ENCODE measurements around the gene TMEM62. TPM values are rescaled to one million over a fixed set of nuclear protein-coding genes. Genes with fewer than 3 reads are reported as not detected.
A peak's percentile ranks its signal among the peaks of the same experiment; 100 is the strongest.

The TMEM62 gene
- total and polyA plus RNA-seq, 2 donors (not counting 1 experiment from before 2014, with no cell fraction given) = 18.6 to 65.3 TPM

- H3K4me1 Mint-ChIP-seq = peaks cover 45% of the 10 kb centered on the region
- ChIA-PET CTCF (no interaction called here), POLR2A (no interaction called here)
- H3K9me3 ChIP-seq (ENCODE audit: control extremely low read depth in 1 of 3, control insufficient read depth in 2 of 3, insufficient read depth in 1 of 3, low read length in 2 of 3) = no peaks in the 10 kb centered on the region
- H3K4me2 ChIP-seq (replicated peaks; ENCODE audit: low read depth, low read length, poor library complexity, severe bottlenecking) = no peak overlapping the region
- peaks cover 80% of the 10 kb centered on the region for H3K79me2 ChIP-seq (ENCODE audit: control insufficient read depth, insufficient read depth, low read length)
- no peak overlapping the region for H2AFZ ChIP-seq (ENCODE audit: insufficient read depth, low read depth, low read length, poor library complexity, severe bottlenecking)
- H3K27me3 ChIP-seq (replicated peaks in 1 of 4; ENCODE audit: control extremely low read depth in 1 of 4, control insufficient read depth in 3 of 4, insufficient read depth in 4 of 4, low read length in 3 of 4) = no peaks in the 10 kb centered on the region
- H3K27me3 Mint-ChIP-seq = no peaks in the 10 kb centered on the region
- no peaks in the 10 kb centered on the region for H4K20me1 ChIP-seq (ENCODE audit: control insufficient read depth, insufficient read depth, low read length, poor library complexity, severe bottlenecking)
- H3K4me3 Mint-ChIP-seq = no peak overlapping the region
- H3K27ac ChIP-seq (ENCODE audit: low read length in 2 of 2) = peak overlapping the region in 1 of 2 donors; percentile 53
- WGBS (ENCODE audit: insufficient coverage) = no CpG with 5 or more reads among the region's 1 CpG
- no peak overlapping the region for H3K27ac Mint-ChIP-seq
- intact Hi-C loops (cut with micrococcal nuclease) = no loop called here
- H3K36me3 ChIP-seq (replicated peaks in 1 of 2; ENCODE audit: control extremely low read depth in 1 of 2, control insufficient read depth in 1 of 2, extremely low read depth in 1 of 2, insufficient read depth in 2 of 2, low read length in 1 of 2) = peaks cover 7% of the 10 kb centered on the region in 2 experiments
- no peaks in the 10 kb centered on the region for H3K9me3 Mint-ChIP-seq (ENCODE audit: insufficient read depth)
- H3K9ac ChIP-seq (ENCODE audit: low read length) = no peak overlapping the region
- H3K4me3 ChIP-seq (ENCODE audit: control extremely low read depth in 1 of 5, extremely low read depth in 1 of 5, insufficient read depth in 1 of 5, low read depth in 2 of 5, low read length in 4 of 5) = no peak overlapping the region
- DNase-seq (no peak), ATAC-seq (ENCODE audit: low read depth) (no peak)
- peaks cover 6 to 9% of the 10 kb centered on the region in 2 donors for H3K4me1 ChIP-seq (ENCODE audit: control insufficient read depth in 2 of 2, insufficient read depth in 2 of 2, low read length in 2 of 2)
- TF ChIP-seq, protein P1, sequence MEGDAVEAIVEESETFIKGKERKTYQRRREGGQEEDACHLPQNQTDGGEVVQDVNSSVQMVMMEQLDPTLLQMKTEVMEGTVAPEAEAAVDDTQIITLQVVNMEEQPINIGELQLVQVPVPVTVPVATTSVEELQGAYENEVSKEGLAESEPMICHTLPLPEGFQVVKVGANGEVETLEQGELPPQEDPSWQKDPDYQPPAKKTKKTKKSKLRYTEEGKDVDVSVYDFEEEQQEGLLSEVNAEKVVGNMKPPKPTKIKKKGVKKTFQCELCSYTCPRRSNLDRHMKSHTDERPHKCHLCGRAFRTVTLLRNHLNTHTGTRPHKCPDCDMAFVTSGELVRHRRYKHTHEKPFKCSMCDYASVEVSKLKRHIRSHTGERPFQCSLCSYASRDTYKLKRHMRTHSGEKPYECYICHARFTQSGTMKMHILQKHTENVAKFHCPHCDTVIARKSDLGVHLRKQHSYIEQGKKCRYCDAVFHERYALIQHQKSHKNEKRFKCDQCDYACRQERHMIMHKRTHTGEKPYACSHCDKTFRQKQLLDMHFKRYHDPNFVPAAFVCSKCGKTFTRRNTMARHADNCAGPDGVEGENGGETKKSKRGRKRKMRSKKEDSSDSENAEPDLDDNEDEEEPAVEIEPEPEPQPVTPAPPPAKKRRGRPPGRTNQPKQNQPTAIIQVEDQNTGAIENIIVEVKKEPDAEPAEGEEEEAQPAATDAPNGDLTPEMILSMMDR (IDR thresholded peaks at IDR 0.05) = no peak
- no peak for TF ChIP-seq EZH2 (IDR thresholded peaks at IDR 0.05; ENCODE audit: borderline replicate concordance, insufficient read depth, low read depth, low read length, poor library complexity, severe bottlenecking)
Measured at GRCh38 chr15:43093026-43093425, 40.4 kb upstream of the TMEM62 start.

GRCh38 chr15:43094416-43095030, 38.9 kb upstream of the TMEM62 start:
- ChIA-PET POLR2A (no interaction called here), CTCF (no interaction called here)
- Histone ChIP-seq H4K20me1 (ENCODE audit: control insufficient read depth, insufficient read depth, low read length, poor library complexity, severe bottlenecking) (no peaks in the 10 kb centered on the region), H3K27ac (ENCODE audit: low read length in 2 of 2) (no peak overlapping the region), H3K4me3 (ENCODE audit: control extremely low read depth in 1 of 5, extremely low read depth in 1 of 5, insufficient read depth in 1 of 5, low read depth in 2 of 5, low read length in 4 of 5) (no peak overlapping the region), H3K27me3 (replicated peaks in 1 of 4; ENCODE audit: control extremely low read depth in 1 of 4, control insufficient read depth in 3 of 4, insufficient read depth in 4 of 4, low read length in 3 of 4) (no peaks in the 10 kb centered on the region), H3K4me2 (replicated peaks; ENCODE audit: low read depth, low read length, poor library complexity, severe bottlenecking) (no peak overlapping the region), H3K4me1 (ENCODE audit: control insufficient read depth in 2 of 2, insufficient read depth in 2 of 2, low read length in 2 of 2) (peaks cover 6 to 9% of the 10 kb centered on the region in 2 donors), H2AFZ (ENCODE audit: insufficient read depth, low read depth, low read length, poor library complexity, severe bottlenecking) (no peak overlapping the region), H3K36me3 (replicated peaks in 1 of 2; ENCODE audit: control extremely low read depth in 1 of 2, control insufficient read depth in 1 of 2, extremely low read depth in 1 of 2, insufficient read depth in 2 of 2, low read length in 1 of 2) (peaks cover 7 to 9% of the 10 kb centered on the region in 2 experiments), H3K9me3 (ENCODE audit: control extremely low read depth in 1 of 3, control insufficient read depth in 2 of 3, insufficient read depth in 1 of 3, low read length in 2 of 3) (no peaks in the 10 kb centered on the region), H3K79me2 (ENCODE audit: control insufficient read depth, insufficient read depth, low read length) (peaks cover 84% of the 10 kb centered on the region), H3K9ac (ENCODE audit: low read length) (no peak overlapping the region)
- Mint-ChIP-seq H3K4me3 (no peak overlapping the region), H3K27ac (no peak overlapping the region), H3K9me3 (ENCODE audit: insufficient read depth) (no peaks in the 10 kb centered on the region), H3K27me3 (no peaks in the 10 kb centered on the region), H3K4me1 (peaks cover 45% of the 10 kb centered on the region)
- WGBS (ENCODE audit: insufficient coverage) = no CpG with 5 or more reads among the region's 1 CpG
- DNase-seq (no peak), ATAC-seq (ENCODE audit: low read depth) (no peak)
- intact Hi-C loops (cut with micrococcal nuclease) = no loop called here
- TF ChIP-seq EZH2 (IDR thresholded peaks at IDR 0.05; ENCODE audit: borderline replicate concordance, insufficient read depth, low read depth, low read length, poor library complexity, severe bottlenecking) = no peak
- TF ChIP-seq, protein P1 (IDR thresholded peaks at IDR 0.05) = no peak

All from B cell (primary cell).